ENCODE results near the gene VAV1. TPM values are rescaled to one million over a fixed set of nuclear protein-coding genes. Genes with fewer than 3 reads are reported as not detected.
"Not testable (repeated sequence)": the region's sequence is repeated elsewhere in the genome, so short reads cannot be mapped to it uniquely, and the experiment has no call there.

Gene VAV1
- total RNA-seq, 1 donor from 2014 or later, result 1.8 TPM

GRCh38 chr19:6766357-6767080, 6.0 kb upstream of the VAV1 start:
- H3K9me3 ChIP-seq (replicated peaks), result no peaks in the 10 kb centered on the region
- peaks cover 63% of the 10 kb centered on the region for H3K27me3 ChIP-seq (ENCODE audit: low read depth)
- H3K4me3 ChIP-seq, result peak overlapping the region; percentile 54
- H3K4me1 ChIP-seq, result peaks cover 16% of the 10 kb centered on the region
- intact Hi-C loops (cut with micrococcal nuclease), result no loop called here
- no peak for TF ChIP-seq CTCF (IDR thresholded peaks at IDR 0.05; ENCODE audit: borderline replicate concordance)
- H3K36me3 ChIP-seq, result no peaks in the 10 kb centered on the region
- H3K27ac ChIP-seq (replicated peaks), result no peak overlapping the region
- DNase-seq, result no peak

- Histone ChIP-seq H3K36me3 (no peaks in the 10 kb centered on the region), H3K4me3 (peak overlapping the region; percentile 54), H3K27ac (replicated peaks) (peak overlapping the region; percentile 12), H3K27me3 (ENCODE audit: low read depth) (peaks cover 65% of the 10 kb centered on the region), H3K4me1 (peaks cover 16% of the 10 kb centered on the region), H3K9me3 (replicated peaks) (no peaks in the 10 kb centered on the region)
- no peak for TF ChIP-seq CTCF (IDR thresholded peaks at IDR 0.05; ENCODE audit: borderline replicate concordance)
- no peak for DNase-seq
- intact Hi-C loops (cut with micrococcal nuclease), result no loop called here
Measured at GRCh38 chr19:6767081-6767356, 5.5 kb upstream of the VAV1 start.

GRCh38 chr19:6767357-6768235, 4.9 kb upstream of the VAV1 start, which contains the start of gene SH2D3A:
SH2D3A (minus strand) TSS chr19:6767435; CDS start chr19:6763748, 3,687 bp downstream.
- peak; percentile 51 for DNase-seq
- H3K4me1 ChIP-seq, result peaks cover 16% of the 10 kb centered on the region
- H3K9me3 ChIP-seq (replicated peaks), result no peaks in the 10 kb centered on the region
- intact Hi-C loops (cut with micrococcal nuclease), result no loop called here
- no peaks in the 10 kb centered on the region for H3K36me3 ChIP-seq
- H3K27ac ChIP-seq (replicated peaks), result peak within 1 kb of the TSS; percentile 12
- H3K4me3 ChIP-seq, result peak within 1 kb of the TSS; percentile 54
- TF ChIP-seq CTCF (IDR thresholded peaks at IDR 0.05; ENCODE audit: borderline replicate concordance), result no peak
- H3K27me3 ChIP-seq (ENCODE audit: low read depth), result peaks cover 71% of the 10 kb centered on the region

GRCh38 chr19:6768236-6768785, 4.2 kb upstream of the VAV1 start:
- intact Hi-C loops (cut with micrococcal nuclease), result no loop called here
- H3K4me1 ChIP-seq, result peaks cover 16% of the 10 kb centered on the region
- DNase-seq, result no peak
- H3K36me3 ChIP-seq, result no peaks in the 10 kb centered on the region
- no peak for TF ChIP-seq CTCF (IDR thresholded peaks at IDR 0.05; ENCODE audit: borderline replicate concordance)
- H3K4me3 ChIP-seq, result no peak overlapping the region
- H3K27ac ChIP-seq (replicated peaks), result no peak overlapping the region
- H3K27me3 ChIP-seq (ENCODE audit: low read depth), result peaks cover 76% of the 10 kb centered on the region
- no peaks in the 10 kb centered on the region for H3K9me3 ChIP-seq (replicated peaks)

- intact Hi-C loops (cut with micrococcal nuclease), result no loop called here
- no peaks in the 10 kb centered on the region for H3K36me3 ChIP-seq
- H3K27me3 ChIP-seq (ENCODE audit: low read depth), result peaks cover 68% of the 10 kb centered on the region
- TF ChIP-seq CTCF (IDR thresholded peaks at IDR 0.05; ENCODE audit: borderline replicate concordance), result peak; percentile 53
- no peaks in the 10 kb centered on the region for H3K9me3 ChIP-seq (replicated peaks)
- peaks cover 16% of the 10 kb centered on the region for H3K4me1 ChIP-seq
- no peak overlapping the region for H3K4me3 ChIP-seq
- H3K27ac ChIP-seq (replicated peaks), result no peak overlapping the region
- no peak for DNase-seq
Measured at GRCh38 chr19:6769006-6769619, 3.4 kb upstream of the VAV1 start.

GRCh38 chr19:6771648-6772027, 870 bp upstream of the VAV1 start:
- intact Hi-C loops (cut with micrococcal nuclease), result loop anchor here (10.0 kb wide), 1 partner anchor 137 kb away; no protein-coding TSS in a partner anchor

More at GRCh38 chr19:6771648-6772027, 870 bp upstream of the VAV1 start:
- H3K9me3 ChIP-seq (replicated peaks); DNase-seq; H3K4me3 ChIP-seq; H3K27ac ChIP-seq (replicated peaks); H3K36me3 ChIP-seq: not testable (repeated sequence)
- Histone ChIP-seq H3K4me1 (peaks cover 14% of the 10 kb centered on the region), H3K27me3 (ENCODE audit: low read depth) (peaks cover 44% of the 10 kb centered on the region)
